NCI-H1436 (cell line): ENCODE results near the gene C12orf56.
"Not testable (repeated sequence)": the region's sequence is repeated elsewhere in the genome, so short reads cannot be mapped to it uniquely, and the experiment has no call there.

Source experiments
- DNase-seq: peaks from one replicate; lab custom pipeline; 2025; lab: John Stamatoyannopoulos, UW

C12orf56 gene

DNA sequence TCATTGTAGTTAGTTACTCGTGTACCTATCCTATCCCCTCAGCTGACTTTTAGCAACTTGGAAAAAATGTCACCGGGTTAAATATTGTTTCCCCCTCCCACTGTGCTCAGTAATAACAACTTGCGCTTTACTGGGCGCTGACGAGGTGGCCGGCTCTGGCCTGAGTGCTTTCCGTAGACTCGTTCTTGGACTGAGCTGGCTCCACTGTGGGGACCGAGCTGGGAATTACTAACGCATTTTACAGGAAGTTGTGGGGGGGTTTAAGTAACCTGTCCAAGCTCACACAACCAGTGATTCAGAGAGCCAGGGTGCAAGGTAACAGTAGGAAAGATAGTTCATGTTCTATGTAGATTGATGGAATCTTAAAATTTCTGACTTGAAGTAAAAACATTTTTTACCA is 86.0 kb downstream of the C12orf56 start:
- DNase-seq = no peak

DNA sequence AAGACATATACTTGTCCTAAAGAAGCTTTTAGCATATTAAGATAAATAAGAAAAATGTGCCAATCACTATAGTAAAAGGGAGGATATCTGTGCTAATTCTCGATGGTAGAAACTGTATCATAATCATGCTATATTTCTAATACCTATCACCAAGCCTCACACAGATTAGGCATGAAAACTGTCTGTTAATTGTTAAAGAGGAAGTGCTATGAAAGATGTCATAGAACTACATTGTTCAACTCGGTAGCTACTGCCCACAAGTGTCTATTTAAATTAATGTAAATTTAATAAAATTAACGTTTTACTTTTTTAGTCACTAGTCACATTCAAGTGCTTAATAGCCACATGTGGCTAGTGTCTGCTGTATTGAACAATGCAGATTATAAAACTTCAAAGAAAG is 90.9 kb downstream of the C12orf56 start:
- no peak for DNase-seq

DNA sequence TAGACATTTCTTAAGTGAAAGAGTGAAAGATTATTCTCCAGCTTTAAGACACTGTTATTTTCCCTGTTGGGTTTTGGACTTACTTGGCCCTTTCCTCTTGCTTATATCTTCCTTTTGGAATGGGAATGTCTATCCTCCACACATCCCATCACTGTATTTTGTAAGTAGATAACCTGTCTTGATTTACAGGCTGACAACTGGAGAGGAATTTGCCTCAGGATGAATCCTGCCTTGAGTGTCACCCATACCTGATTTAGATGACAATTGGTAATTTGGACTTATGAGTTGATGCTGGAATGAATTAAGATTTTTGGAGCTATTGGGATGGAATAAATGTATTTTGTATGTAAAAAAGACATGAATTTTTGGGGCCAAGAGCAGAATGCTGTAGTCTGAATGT is 94.3 kb downstream of the C12orf56 start:
- no peak for DNase-seq

DNA sequence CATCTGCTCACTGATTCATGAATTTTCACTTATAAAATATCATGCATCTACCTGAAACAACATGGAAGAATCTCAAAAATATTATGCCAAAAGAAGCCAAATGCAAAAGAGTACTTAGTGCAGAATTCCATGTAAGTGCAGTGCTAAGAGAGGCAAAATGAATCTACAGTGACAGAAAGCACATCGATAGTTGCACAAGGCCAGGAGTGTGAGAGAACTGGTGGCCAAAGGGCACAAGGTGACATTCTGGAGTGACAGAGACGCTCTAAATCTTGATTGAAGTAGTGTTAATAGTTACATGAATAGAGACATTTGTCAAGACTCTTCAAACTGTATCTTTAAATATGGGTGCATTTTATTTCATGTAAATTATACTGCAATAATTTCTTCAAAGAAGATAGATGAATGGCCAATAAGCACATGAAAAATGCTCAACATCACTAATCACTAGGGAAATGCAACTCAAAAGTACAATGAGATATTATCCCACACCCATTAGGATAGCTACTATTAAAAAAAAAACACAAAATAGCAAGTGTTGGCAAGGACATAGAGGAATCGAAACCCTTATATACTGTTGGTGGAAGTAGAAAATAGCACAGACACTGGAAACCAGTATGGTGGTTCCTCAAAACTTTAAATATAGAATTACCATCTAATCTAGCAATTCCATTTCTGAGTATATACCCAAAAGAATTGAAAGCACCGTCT is 96.7 kb downstream of the C12orf56 start:
- DNase-seq = no peak

DNA sequence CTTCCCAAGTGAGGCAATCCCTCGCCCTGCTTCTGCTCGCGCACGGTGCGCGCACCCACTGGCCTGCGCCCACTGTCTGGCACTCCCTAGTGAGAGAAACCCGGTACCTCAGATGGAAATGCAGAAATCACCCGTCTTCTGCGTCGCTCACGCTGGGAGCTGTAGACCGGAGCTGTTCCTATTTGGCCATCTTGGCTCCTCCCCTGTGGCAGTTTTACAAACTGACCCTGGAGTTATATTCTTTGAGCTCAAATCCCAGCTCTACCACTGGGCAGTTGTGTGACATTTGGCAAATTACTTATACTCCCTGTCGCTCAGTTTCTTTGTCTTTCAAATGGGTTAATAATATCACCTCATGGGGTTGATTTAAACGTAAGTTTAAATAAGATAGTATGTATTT is 97.4 kb downstream of the C12orf56 start:
- not testable (repeated sequence) for DNase-seq

DNA sequence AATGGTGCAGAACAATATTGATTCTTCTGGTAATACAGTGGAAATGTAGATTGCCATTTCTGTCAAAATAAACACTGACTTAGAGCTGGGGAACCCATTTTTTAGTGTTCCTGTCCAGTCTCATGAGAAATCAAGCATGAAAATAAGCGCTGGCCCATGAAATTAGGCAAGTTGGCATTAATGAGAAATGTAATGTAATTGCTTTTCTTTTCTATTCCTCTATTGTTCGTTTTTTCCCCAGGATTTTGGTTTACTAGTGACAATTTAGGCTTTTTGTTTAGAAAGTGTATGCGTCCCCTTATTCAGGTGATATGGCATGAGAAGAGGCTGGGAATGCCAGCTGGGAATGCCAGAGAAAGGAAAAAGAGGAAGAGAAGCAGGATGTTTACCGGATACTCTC is 104.0 kb downstream of the C12orf56 start:
- no peak for DNase-seq

DNA sequence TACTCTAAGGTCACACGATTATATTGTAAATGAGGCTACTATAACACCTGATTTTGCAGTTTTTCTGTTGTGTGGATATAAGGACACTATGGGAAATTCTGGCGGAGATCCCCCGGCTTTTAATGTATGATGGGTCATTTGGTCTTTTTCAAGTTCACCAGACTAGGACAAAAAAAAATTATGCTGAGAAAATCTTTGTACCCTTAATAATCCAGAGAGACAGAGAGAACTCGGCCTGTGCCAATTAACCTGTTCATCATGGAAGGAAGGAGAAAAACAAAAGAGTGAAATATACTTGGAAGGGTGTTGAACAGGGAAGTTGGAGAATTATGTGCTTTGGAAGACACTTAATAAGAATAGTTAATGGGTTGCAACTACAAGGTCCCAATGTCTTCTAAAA is 106.3 kb downstream of the C12orf56 start:
- no peak for DNase-seq

DNA sequence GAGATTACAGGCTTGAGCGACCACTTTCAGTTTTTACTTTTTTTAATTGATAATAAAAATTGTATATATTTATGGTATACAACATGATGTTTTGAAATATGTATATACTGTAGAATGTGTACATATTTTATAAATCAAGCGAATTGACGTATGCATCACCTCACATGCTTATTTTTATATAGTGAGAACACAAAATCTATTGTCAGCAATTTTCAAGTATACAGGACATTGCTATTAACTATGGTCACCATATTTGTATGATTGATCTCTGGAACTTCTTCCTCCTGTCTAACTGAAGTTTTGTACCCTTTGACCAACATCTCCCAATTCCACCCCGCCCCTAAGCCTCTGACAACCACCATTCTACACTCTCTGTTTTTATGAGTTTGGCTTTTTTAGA is 112.1 kb downstream of the C12orf56 start:
- no peak for DNase-seq

DNA sequence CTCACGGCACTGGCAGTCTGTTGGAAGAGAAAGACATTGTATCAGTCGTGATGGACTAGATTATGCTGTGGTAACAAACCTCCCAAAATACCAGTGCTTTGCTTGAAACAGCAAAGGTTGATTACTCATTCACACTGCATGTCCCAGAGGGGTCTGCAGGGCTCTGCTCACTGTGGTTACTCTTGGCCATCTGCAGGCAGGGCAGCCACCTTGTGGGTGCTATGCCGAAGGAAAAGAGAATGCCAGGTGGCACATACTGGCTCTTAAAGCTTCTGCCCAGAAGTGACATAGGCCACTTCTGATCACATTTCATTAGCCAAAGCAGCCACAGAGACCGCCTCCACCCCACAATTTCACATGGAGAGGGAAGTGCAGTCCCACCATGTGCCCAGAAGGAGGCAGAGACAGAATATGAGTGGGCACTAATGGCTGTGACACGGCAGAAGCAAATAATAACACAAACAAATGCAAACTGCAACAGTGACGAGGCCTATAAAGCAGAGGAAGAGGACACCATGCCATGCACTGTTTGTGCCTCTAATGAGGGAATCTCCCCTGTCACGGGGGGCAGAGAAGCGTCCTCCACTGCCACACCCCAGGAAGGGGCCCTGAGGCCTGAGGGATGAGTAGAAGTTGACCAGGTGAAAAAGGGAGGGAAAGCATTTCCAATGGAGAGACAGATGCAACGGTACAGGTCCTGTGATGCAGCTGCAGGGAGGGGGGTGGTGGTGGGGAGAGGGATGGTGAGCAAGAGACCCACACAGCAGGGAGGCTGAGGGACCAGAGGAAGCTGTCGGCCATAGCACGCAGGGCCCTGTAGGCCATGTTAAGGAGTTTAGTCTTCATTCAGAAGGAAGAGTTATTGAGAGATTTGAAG is 116.8 kb downstream of the C12orf56 start:
- DNase-seq = no peak

DNA sequence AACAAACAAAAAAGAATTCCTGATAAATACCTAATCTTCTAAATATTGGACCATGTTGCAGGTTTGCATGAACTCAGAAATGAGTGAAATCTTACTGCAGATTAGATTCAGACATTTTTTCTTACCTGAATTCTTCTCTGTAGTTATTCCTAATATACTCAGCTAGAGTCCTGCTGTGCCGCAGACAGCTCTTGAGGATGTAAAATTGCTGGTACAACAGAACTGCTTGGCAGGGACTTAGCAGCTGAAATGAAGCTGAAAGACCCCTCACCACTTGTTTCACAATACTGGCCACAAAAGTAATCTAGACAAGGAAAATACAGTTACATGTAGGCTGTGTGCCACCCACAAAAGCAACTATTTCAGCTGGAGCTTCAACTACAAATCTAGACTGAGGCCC is 120.1 kb downstream of the C12orf56 start:
- no peak for DNase-seq

DNA sequence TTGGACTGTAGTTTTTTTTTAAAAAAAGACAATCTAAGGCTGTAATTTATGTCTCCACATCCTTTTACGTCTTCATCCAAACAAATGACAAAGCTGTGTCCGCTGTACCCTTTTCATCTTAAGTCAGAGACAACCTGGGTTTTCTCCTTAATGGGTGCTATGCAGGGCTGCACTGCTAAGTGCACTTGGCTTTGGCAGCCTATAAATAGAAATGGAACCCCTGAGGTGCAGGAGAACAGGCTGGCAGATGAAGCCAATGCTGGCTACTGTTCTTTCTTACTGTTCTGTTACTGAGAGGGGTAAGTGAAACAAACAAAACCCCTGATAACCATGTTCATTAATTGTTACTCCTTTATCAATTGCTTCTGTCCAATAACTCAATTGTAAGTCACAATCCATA is 121.4 kb downstream of the C12orf56 start:
- DNase-seq = no peak

DNA sequence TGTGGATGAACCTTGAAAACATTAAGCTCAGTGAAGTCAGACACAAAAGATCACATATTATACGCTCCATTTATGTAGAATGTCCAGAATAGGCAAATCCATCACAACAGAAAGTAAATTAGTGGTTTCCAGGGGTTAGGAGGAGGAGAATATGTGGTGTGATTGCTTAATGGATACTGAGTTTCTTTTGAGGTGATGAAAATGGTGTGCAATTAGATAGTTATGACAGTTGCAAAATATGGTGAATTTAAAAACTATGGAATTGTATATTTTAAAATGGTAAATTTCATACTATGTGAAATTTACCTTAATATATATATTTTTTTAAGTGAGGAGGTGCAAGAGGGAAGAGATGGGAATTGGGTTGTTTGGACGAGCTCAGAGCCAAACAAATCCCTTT is 122.1 kb downstream of the C12orf56 start:
- DNase-seq = no peak

DNA sequence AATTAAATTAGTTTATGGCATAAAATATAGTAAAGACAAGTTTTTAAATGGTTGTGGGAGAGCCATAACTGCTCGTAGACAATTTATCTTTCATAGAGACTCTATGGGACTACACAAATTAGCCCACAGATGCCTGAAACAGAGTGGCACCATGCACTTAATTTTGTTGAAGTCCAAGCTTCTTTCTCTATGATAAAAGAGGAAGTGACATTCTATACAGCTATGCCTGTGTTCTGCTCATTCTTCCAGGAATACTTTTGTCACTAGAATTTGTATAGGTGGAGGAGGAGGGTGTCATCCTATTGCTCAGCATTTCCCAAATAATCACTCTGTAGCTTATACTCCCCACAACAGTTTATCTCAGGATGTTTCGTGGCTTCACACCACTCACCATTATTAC is 124.7 kb downstream of the C12orf56 start:
- DNase-seq = no peak

DNA sequence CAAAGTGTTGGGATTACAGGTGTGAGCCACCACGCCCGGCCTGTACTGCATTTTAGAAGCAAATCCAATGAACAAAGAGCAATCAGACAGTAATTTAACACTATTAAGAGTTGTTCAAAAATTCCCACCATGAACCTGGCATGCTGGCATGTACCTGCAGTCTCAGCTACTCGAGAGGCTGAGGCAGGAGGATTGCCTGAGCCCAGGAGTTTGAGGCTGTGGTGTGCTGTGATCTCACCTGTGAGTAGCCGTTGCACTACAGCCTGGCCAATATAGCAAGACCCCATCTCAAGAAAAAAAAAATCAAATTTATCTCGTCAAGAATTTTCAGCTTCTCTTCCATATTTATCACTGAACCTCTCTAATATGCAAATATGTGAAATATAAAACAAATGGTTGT is 128.7 kb downstream of the C12orf56 start:
- no peak for DNase-seq

DNA sequence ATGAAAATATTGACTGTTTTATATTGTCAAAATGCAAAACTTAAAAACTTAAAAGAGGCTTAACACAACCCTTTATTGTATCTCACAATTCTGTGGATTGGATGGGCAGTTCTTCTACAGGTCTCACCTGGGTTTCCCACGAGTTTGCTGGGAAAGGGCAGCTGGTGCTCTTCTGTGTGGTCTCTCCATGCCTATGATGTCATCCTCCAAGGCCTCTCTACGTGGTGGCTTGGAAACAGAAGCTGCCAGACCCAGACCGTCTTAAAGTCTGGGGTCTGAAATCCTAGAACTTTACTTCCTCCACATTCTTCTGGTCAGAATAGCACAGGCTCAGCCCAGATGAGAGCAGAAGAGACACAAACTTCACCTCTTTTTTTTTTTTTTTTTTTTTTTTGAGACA is 132.0 kb downstream of the C12orf56 start:
- DNase-seq = no peak

DNA sequence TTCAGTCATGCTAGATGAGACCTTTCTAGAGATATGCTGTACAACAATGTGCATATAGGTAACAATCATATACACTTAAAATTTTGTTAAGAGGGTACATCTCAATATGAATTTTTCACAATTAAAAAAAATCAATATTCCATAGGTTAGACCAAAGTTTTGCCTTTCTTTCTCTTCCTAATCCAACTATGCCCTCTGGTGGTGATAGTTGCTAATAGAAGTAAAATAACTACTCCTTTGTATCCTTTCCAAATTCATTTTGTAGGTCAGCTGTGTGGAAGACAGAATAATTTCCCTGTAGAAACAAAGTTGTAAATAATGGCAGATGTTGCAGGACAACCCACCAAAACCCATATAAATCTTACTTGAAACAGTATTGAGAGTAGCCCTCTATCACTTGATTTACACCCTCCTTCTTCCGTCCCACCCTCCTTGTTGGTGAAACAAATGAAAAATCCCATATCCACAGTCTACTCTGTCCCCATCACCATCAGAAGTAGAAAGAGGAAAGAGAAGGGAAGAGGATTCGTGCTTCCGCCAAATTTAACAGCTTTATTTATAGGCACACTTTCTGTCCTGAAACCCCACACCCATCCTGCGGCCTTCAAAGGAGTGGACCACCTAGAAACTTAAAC is 134.3 kb downstream of the C12orf56 start:
- peak; percentile 69 for DNase-seq

DNA sequence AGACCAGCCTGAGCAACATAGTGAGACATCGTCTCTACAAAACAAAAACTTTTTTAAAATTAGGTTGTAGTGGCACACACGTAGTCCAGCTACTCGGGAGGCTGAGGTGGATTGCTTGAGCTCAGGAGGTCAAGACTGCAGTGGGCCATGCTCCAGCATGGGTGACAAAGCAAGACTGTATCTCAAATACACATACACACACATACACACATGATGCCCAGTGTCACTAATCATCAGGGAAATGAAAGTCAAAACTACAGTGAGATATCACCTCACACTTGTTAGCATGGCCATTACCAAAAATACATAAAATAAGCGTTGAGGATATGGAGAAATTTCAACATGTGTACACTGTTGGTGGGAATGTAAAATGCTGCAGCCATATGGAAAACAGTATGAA is 135.3 kb downstream of the C12orf56 start:
- DNase-seq = no peak

DNA sequence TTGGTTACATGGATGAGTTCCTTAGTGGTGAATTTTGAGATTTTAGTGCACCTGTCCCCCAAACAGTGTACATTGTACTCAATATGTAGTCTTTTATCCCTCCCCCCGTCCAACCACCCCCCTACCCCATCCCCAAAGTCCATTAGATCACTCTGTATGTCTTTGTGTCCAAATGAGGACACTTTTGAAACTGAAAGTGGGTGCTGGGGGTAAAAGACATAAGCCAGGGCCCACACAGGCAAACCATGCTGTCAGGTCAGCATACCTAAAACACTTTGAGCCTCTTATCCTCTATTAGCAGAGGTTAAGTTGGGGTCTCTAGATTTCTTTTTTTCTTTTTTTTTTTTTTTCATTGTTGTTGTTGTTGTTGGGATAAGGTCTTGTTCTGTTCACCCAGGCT is 137.2 kb downstream of the C12orf56 start:
- DNase-seq = no peak

DNA sequence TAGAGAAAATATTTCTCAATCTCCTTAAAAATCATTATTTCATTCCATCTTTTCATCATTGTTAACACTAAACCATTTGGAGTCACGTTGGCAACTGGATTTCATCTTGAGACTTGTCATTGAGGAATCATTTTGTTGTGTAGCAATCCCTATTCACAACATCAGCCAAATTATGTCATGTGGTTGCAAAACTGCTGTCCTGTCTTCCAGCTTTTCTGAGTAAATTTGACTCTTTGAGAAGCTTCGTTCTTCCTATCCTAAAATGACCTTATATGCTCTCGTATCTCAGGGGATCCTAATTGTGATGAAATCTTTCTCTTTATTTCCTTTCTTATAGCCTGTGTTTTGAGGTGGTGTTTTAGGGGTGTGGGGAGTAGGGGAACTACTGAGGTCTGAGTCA is 137.9 kb downstream of the C12orf56 start:
- DNase-seq = no peak

DNA sequence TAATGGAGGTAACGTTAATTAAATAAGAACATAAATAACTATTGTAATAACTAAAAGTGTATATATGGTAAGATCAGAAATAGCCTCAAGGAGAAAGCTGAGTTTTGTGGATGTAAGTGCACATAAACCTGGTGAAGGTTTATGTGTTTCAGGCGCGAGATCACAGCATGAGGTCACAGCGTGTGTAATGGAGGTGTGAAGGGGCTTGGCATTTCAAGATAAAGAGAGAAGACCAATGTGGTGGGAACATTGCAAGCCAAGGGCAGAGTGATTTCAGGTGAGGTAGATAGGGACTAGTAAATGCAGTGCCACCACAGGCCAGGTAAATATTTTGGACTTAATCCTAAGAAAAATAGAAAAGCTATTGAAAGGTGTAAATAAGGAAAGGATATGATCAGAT is 146.7 kb downstream of the C12orf56 start:
- DNase-seq = no peak

DNA sequence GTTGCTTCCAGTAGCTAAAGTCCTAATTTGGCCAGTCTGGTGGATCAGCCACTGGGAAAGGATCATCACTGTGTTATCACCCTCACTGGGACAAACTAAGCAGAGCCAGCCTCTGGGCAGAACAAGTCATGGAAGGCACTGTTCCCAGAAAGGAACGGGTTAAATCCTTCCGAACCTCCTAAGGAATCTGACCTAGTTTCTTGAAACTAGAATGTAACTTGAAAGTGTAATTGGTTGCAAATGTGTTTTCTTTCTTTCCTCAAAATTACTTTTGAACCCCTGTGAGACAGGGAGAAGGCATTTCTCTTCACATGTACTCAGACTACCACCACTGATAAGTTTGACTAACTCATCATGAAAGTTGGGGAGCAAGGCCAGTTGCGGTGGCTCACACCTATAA is 149.8 kb downstream of the C12orf56 start:
- no peak for DNase-seq

DNA sequence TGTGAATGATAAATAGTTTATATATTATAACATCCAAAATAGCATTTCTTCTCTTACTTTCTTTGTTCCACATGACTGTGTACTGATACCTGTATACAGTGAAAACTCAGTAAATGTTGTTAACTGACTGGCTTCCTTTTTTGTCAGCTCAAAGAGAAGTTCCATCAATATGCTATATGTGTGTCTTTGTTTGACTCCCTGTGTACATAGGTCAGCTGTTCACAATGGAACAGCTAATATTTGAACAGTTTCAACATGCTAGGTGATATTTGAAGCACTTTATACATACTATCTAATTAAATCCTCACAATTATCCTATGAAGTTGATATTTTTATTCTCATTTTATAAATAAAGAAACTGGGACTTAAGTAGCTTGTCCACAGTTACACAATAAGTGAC is 153.2 kb downstream of the C12orf56 start:
- no peak for DNase-seq

DNA sequence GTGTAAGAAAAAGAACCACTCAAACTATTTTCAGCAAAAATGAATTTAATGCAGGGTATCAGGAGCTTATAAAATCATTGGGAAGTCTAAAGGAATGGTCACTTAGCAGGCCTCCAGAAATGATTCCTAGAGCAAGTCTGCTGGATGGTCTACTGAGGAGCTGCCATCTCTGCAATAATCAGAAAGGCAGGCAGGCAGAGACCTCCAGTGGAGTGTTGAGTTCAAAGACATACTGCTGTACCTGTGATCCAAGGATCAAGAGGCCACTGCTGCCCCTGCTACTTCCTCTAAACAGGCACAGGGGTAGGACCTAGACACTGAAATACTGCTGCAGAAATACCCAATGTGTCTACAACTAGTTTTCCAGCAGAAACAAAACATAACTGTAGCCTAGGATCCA is 154.0 kb downstream of the C12orf56 start:
- no peak for DNase-seq
